HepG2 (cell line): Measurements from ENCODE around the gene GPX2. TPM values are rescaled to one million over a fixed set of nuclear protein-coding genes. Genes with fewer than 3 reads are reported as not detected.
A peak's percentile ranks its signal among the peaks of the same experiment; 100 is the strongest.

Experiments
- ATAC-seq: fragments of 200-7000 bp; cut with Tn5 transposase; 3 replicates; pipeline ENCODE4 v1.9.1; 2020; ENCODE audit warnings: mild to moderate bottlenecking, moderate library complexity
- BruUV-seq: library from RNA; stranded (reverse); fragments of 400-500 nt; replicated peaks from 2 replicates; lab custom pipeline; 2021; lab: Mats Ljungman, UMichigan
- CTCF ChIA-PET: fragments of 300-600 bp; formaldehyde crosslinking; extraction: SDS; loops from one replicate; lab custom pipeline; 2021; ENCODE audit warnings: low total read pairs, inconsistent platforms, low intra/inter-chr PET ratio; lab: Yijun Ruan, JAX
- POLR2A ChIA-PET: fragments of 350-600 bp; sonication (Branson Sonifier 250); formaldehyde crosslinking; loops from one replicate; lab custom pipeline; 2020; ENCODE audit warnings: antibody characterized with exemption, inconsistent platforms; lab: Yijun Ruan, JAX
- DNase-seq: peaks from one replicate; pipeline ENCODE4 v3.0.0-alpha.2; 2015; ENCODE audit warnings: low spot score
- FAIRE-seq: peaks from 3 replicates; lab custom pipeline; 2011; peaks lifted over from hg19 to GRCh38; lab: Jason Lieb, UNC
- H2AFZ ChIP-seq: one replicate; pipeline ENCODE4 v1.6.1; 2011; ENCODE audit warnings: low read length, inconsistent platforms
- H3K27ac ChIP-seq: fragments of 300-600 bp; 3 replicates; pipeline ENCODE4 v1.8.0; 2011; ENCODE audit warnings: mixed run types, mild to moderate bottlenecking, mixed read lengths, low read length, inconsistent platforms; ENCODE audit not compliant: insufficient read depth; ENCODE audit errors: extremely low read length
- H3K27me3 ChIP-seq, 2 experiments: fragments of 200-600 bp in 1 of 2; 2 replicates in 1 of 2; 3 replicates in 1 of 2; pipeline versions ENCODE4 v1.6.0 to v1.8.0; 2011; ENCODE audit warnings: low read length in 2 of 2, mild to moderate bottlenecking in 2 of 2, moderate library complexity in 2 of 2, inconsistent platforms in 1 of 2; ENCODE audit not compliant: insufficient read depth in 2 of 2, control insufficient read depth in 1 of 2
- H3K36me3 ChIP-seq, 2 experiments: fragments of 200-600 bp in 1 of 2; replicated peaks in 1 of 2; 2 replicates in 1 of 2; 3 replicates in 1 of 2; pipeline versions ENCODE4 v1.5.1 to v1.8.0; 2011; ENCODE audit warnings: low read length in 2 of 2, inconsistent platforms in 1 of 2; ENCODE audit not compliant: insufficient read depth in 2 of 2, control insufficient read depth in 1 of 2
- H3K4me1 ChIP-seq: 2 replicates; pipeline ENCODE4 v1.5.1; 2012; ENCODE audit warnings: low read length, inconsistent platforms; ENCODE audit not compliant: insufficient read depth
- H3K4me2 ChIP-seq: 2 replicates; pipeline ENCODE4 v1.6.0; 2011; ENCODE audit warnings: low read depth, low read length, inconsistent platforms
- H3K4me3 ChIP-seq, 3 experiments: fragments of 200-600 bp in 1 of 3; sonication (generic), shearing (Covaris generic) in 1 of 3; replicated peaks in 1 of 3; 2 replicates each; pipeline ENCODE4 v1.5.1; 2011 to 2016; ENCODE audit warnings: low read length in 3 of 3, inconsistent platforms in 2 of 3, low read depth in 2 of 3, mild to moderate bottlenecking in 2 of 3, control low read depth in 1 of 3, mixed read lengths in 1 of 3; ENCODE audit not compliant: insufficient read depth in 1 of 3
- H3K79me2 ChIP-seq: one replicate; pipeline ENCODE4 v1.6.1; 2011; ENCODE audit warnings: low read length, inconsistent platforms; ENCODE audit not compliant: insufficient read depth
- H3K9ac ChIP-seq: 2 replicates; pipeline ENCODE4 v1.6.0; 2011; ENCODE audit warnings: mild to moderate bottlenecking, low read depth, low read length, inconsistent platforms; ENCODE audit not compliant: insufficient read depth
- H3K9me3 ChIP-seq: 2 replicates; pipeline ENCODE4 v1.5.1; 2012; ENCODE audit warnings: mild to moderate bottlenecking, low read length
- H4K20me1 ChIP-seq: 2 replicates; pipeline ENCODE4 v1.6.0; 2011; ENCODE audit warnings: inconsistent platforms, mild to moderate bottlenecking, low read length, moderate library complexity; ENCODE audit not compliant: insufficient read depth
- ARNT ChIP-seq: fragments of 450-650 bp; IDR thresholded peaks from 2 replicates; pipeline ENCODE4 v1.6.1; 2017
- BCL6 ChIP-seq: IDR thresholded peaks from 2 replicates; pipeline ENCODE4 v1.6.1; 2016; ENCODE audit warnings: missing genetic modification reagents, missing compliant biosample characterization
- GATAD2A ChIP-seq: IDR thresholded peaks from 2 replicates; pipeline ENCODE4 v1.6.1; 2016
- RAD21 ChIP-seq: fragments of 450-650 bp; formaldehyde crosslinking; IDR thresholded peaks from 2 replicates; pipeline ENCODE4 v1.5.0; 2020; ENCODE audit warnings: mild to moderate bottlenecking
- SAP130 ChIP-seq: IDR thresholded peaks from 2 replicates; pipeline ENCODE4 v1.6.1; 2016; ENCODE audit warnings: low read depth
- SMC3 ChIP-seq: IDR thresholded peaks from 2 replicates; pipeline ENCODE4 v1.6.1; 2011; ENCODE audit warnings: low read length, improper control_type of control experiment
- STAG1 ChIP-seq: sonication (generic); formaldehyde crosslinking; IDR thresholded peaks from 2 replicates; pipeline ENCODE4 v1.4.0; 2020; ENCODE audit warnings: missing genetic modification reagents
- ZNF883 ChIP-seq: sonication (generic); formaldehyde crosslinking; IDR thresholded peaks from 2 replicates; pipeline ENCODE4 v1.5.1; 2020; ENCODE audit warnings: mild to moderate bottlenecking, missing genetic modification reagents; ENCODE audit errors: not compliant biosample characterization
- WGBS: methylation state at CpG from one replicate; pipeline ENCODE4 v1.1.6; 2017; ENCODE audit warnings: low lambda C conversion rate; 5-methylcytosine and 5-hydroxymethylcytosine counted together
- in situ Hi-C: cut with HindIII; loops from 2 replicates; pipeline ENCODE4 v1.10.0; 2017; ENCODE audit warnings: low pct_unique_long_range_greater_than_20kb; ENCODE audit not compliant: extremely low pct_ligation_motif_present
- intact Hi-C: fragments of 100-400 bp; cut with micrococcal nuclease; formaldehyde crosslinking; loops from one replicate; pipeline ENCODE4 v1.10.0; 2022; ENCODE audit not compliant: unreplicated experiment
- polyA plus RNA-seq, 8 experiments: library from polyadenylated mRNA; depleted of rRNA in 3 of 8; stranded (reverse) in 7 of 8; unstranded in 1 of 8; fragments of >200 nt; fragmentation: Illumina TruSeq in 4 of 8; extraction: Trizol in 4 of 8; gene quantifications; 2 replicates each; pipeline versions ENCODE4 v1.2.1 to v1.2.3, GENCODE V29; 2011 to 2016; ENCODE audit warnings: low read depth in 4 of 8, missing spikeins in 1 of 8, mixed read lengths in 1 of 8; ENCODE audit not compliant: insufficient read depth in 1 of 8
- total RNA-seq, 5 experiments: library from RNA; depleted of rRNA; stranded (reverse); fragments of >200 nt; fragmentation: Illumina TruSeq; extraction: Trizol; gene quantifications; 2 replicates each; pipeline ENCODE4 v1.2.3, GENCODE V29; 2016; ENCODE audit warnings: low read depth in 1 of 5
- TF ChIP-seq, protein P1 (sequence below): IDR thresholded peaks from 2 replicates; pipeline ENCODE4 v1.6.1; 2012; ENCODE audit warnings: low read depth, low read length, improper control_type of control experiment
- TF ChIP-seq, protein P2 (sequence below): sonication (generic); formaldehyde crosslinking; IDR thresholded peaks from 2 replicates; pipeline ENCODE4 v1.5.0; 2020; ENCODE audit warnings: mild to moderate bottlenecking, missing genetic modification reagents, moderate library complexity

GPX2 gene
- total and polyA plus RNA-seq, 2 of the 13 experiments (the other 11 are each of a cell fraction or from before 2014, with no cell fraction given), result 526 to 674 TPM

DNA sequence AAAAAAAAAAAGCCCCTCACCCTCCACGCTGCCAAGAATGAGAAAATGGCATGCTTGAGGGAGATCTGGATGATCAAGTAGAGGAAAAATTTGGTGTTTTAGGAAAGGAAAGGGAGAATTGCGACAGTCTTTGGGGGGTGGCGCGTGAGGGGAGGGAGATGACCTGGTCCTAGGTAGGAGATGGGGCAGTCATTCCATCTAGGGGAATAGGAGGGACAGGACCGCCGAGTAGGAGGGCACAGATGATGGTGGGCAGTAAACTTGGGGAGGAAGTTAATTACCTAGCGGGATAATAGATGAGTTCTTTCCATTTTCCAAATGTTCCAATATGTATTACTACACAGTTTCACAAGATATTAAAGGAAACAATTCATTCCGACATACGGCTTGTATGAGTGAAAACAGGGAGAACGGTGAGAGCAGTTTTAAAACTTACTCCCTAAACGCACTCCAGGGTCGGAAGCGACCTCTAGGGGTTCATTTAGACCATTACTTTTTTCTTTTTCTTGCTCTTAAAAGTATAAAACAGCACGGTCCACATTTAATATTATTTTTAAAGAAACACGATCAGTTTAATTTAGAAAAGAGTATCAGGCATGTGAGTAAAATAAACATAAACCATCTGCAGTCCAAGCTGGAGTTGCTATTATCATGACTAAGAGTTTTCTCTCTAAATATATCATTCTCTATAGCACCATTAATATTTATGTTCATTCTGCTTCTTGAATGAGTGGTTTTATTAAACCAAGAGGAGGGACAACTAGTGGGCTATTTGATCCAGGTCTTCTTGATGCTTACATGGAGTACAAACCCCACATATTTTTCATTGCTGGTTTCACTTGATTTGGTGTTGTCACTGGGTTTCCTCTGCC lies 41.1 kb upstream of the GPX2 start:
- no peak for FAIRE-seq
- intact Hi-C loops, result loop anchor here (1.0 to 5.0 kb wide), 2 partner anchors 41 to 181 kb away; partner anchors contain the start of gene GPX2
- Histone ChIP-seq H3K36me3 (no peaks in the 10 kb centered on the region), H3K79me2 (peaks cover 16% of the 10 kb centered on the region), H3K27me3 (no peaks in the 10 kb centered on the region), H3K4me3 (peak overlapping the region in 2 of 3 experiments; percentile 38 to 46; a peak in 3 of 6 replicates), H3K9me3 (no peaks in the 10 kb centered on the region), H2AFZ (peak overlapping the region; percentile 78), H3K4me2 (peak overlapping the region; percentile 68)
- CTCF ChIA-PET, result interaction anchor here (0.8 to 1.4 kb wide), 2 partner anchors 45 to 161 kb away, joined by 3 to 7 read pairs; no protein-coding TSS in a partner anchor
- ATAC-seq, result no peak
- DNase-seq, result peak; percentile 45
- 14% methylated on average over 15 of the region's 15 CpGs for WGBS
- POLR2A ChIA-PET, result no interaction called here
- TF ChIP-seq STAG1 (CRISPR knock-in tag) (peak; percentile 62), RAD21 (CRISPR knock-in tag) (0 out of 2 replicates have a peak, but pooled peaks have one; percentile 20), ARNT (no peak), SAP130 (CRISPR knock-in tag) (0 out of 2 replicates have a peak, but pooled peaks have one; percentile 10), GATAD2A (CRISPR knock-in tag) (0 out of 2 replicates have a peak, but pooled peaks have one; percentile 18), ZNF883 (CRISPR knock-in tag) (no peak), BCL6 (CRISPR knock-in tag) (no peak), SMC3 (peak; percentile 37; the same call in 1 of the 2 replicates)
- TF ChIP-seq, protein P1, sequence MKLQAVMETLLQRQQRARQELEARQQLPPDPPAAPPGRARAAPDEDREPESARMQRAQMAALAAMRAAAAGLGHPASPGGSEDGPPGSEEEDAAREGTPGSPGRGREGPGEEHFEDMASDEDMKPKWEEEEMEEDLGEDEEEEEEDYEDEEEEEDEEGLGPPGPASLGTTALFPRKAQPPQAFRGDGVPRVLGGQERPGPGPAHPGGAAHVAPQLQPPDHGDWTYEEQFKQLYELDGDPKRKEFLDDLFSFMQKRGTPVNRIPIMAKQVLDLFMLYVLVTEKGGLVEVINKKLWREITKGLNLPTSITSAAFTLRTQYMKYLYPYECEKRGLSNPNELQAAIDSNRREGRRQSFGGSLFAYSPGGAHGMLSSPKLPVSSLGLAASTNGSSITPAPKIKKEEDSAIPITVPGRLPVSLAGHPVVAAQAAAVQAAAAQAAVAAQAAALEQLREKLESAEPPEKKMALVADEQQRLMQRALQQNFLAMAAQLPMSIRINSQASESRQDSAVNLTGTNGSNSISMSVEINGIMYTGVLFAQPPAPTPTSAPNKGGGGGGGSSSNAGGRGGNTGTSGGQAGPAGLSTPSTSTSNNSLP, result peak; percentile 41; the same call in 1 of the 2 replicates
- TF ChIP-seq, protein P2, sequence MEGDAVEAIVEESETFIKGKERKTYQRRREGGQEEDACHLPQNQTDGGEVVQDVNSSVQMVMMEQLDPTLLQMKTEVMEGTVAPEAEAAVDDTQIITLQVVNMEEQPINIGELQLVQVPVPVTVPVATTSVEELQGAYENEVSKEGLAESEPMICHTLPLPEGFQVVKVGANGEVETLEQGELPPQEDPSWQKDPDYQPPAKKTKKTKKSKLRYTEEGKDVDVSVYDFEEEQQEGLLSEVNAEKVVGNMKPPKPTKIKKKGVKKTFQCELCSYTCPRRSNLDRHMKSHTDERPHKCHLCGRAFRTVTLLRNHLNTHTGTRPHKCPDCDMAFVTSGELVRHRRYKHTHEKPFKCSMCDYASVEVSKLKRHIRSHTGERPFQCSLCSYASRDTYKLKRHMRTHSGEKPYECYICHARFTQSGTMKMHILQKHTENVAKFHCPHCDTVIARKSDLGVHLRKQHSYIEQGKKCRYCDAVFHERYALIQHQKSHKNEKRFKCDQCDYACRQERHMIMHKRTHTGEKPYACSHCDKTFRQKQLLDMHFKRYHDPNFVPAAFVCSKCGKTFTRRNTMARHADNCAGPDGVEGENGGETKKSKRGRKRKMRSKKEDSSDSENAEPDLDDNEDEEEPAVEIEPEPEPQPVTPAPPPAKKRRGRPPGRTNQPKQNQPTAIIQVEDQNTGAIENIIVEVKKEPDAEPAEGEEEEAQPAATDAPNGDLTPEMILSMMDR (CRISPR knock-in tag), result peak; percentile 68
- TF ChIP-seq, all 625 proteins: peak for 7
- no TSS peak for BruUV-seq
- in situ Hi-C loops, result loop anchor here (10.0 kb wide), 1 partner anchor 159 kb away; no protein-coding TSS in a partner anchor
- no peak overlapping the region for H3K27ac ChIP-seq
- H3K9ac ChIP-seq, result no peak overlapping the region
- peaks cover 46% of the 10 kb centered on the region for H3K4me1 ChIP-seq
- H4K20me1 ChIP-seq, result no peaks in the 10 kb centered on the region
